H1 (cell line): ENCODE data around the gene RNF151. TPM values are rescaled to one million over a fixed set of nuclear protein-coding genes. Genes with fewer than 3 reads are reported as not detected.

Source experiments
- E2F6 ChIP-seq: IDR thresholded peaks from 2 replicates; pipeline ENCODE4 v1.6.1; 2012; ENCODE audit warnings: inconsistent platforms
- PHF8 ChIP-seq: fragments of 200-600 bp; sonication (generic); conservative IDR thresholded peaks from 2 replicates; pipeline ENCODE4 v1.7.1; 2012; ENCODE audit warnings: low read depth, mild to moderate bottlenecking, inconsistent platforms, low read length, moderate library complexity
- SUZ12 ChIP-seq: fragments of 200-600 bp; sonication (generic); IDR thresholded peaks from 2 replicates; pipeline ENCODE4 v1.6.1; 2012; ENCODE audit warnings: mild to moderate bottlenecking, inconsistent platforms, low read length, moderate library complexity, mixed read lengths
- polyA plus RNA-seq, 7 experiments: library from polyadenylated mRNA; depleted of rRNA in 3 of 7; stranded (reverse) in 5 of 7; unstranded in 2 of 7; fragments of >200 nt in 5 of 7; fragments of 200-250 nt in 2 of 7; gene quantifications; 1 replicate in 5 of 7; 2 replicates in 1 of 7; 4 replicates in 1 of 7; pipeline versions ENCODE4 v1.2.1 to v1.2.3, GENCODE V29; 2011 to 2013; ENCODE audit warnings: missing spikeins in 2 of 7, mixed read lengths in 2 of 7
- total RNA-seq: library from RNA; stranded (reverse); fragmentation: NEBNext Ultra II Directional; extraction: Animal tissue kit (Norgen Biotek cat#: 25700); gene quantifications from 2 replicates; pipeline ENCODE4 v1.2.1, GENCODE V29; 2021
- TF ChIP-seq, protein P1 (sequence below): fragments of 300-600 bp; sonication (generic); IDR thresholded peaks from 2 replicates; pipeline ENCODE4 v1.7.1; 2012; ENCODE audit warnings: low read length, moderate library complexity, mild to moderate bottlenecking, inconsistent platforms; ENCODE audit not compliant: insufficient replicate concordance

RNF151 gene
- total and polyA plus RNA-seq, 2 of the 8 experiments (the other 6 are each of a cell fraction or from before 2014, with no cell fraction given), result not detected

DNA sequence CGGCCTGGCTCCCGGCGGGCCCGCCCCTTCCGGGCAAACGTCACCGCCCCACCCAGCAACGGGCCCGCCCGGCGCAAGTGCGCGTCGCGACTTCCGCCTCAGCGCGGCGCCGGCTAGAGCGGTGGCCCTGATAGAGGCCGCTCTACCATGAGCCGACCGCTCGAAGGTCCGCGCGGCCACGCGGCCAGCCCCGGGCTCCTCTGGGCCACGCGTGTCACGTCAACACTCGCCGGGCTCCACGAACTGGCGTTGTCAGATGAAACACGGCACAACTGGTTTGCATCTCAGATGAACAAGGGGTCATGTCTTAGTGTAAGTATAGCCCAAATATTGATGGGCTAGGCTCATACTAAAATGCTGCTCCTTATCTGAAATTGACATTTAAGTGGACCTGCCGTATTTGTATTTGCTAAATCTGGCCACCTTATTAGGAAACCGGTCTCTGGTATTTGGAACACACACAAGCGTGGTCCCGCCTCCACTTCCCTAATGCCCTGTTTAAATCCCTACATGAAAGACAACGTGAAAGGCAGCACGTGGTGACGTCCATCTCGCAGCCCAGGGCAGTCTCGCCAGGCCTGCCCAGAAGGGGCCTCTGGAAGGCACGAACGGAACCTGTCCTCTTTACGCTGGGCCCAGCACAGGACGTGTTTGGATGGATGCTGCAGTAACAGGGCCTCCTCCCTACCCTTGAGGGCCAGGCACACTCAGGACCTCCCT is 43.3 kb downstream of the RNF151 start, which contains the start of gene ZNF598 (continued):
- TF ChIP-seq, protein P1, sequence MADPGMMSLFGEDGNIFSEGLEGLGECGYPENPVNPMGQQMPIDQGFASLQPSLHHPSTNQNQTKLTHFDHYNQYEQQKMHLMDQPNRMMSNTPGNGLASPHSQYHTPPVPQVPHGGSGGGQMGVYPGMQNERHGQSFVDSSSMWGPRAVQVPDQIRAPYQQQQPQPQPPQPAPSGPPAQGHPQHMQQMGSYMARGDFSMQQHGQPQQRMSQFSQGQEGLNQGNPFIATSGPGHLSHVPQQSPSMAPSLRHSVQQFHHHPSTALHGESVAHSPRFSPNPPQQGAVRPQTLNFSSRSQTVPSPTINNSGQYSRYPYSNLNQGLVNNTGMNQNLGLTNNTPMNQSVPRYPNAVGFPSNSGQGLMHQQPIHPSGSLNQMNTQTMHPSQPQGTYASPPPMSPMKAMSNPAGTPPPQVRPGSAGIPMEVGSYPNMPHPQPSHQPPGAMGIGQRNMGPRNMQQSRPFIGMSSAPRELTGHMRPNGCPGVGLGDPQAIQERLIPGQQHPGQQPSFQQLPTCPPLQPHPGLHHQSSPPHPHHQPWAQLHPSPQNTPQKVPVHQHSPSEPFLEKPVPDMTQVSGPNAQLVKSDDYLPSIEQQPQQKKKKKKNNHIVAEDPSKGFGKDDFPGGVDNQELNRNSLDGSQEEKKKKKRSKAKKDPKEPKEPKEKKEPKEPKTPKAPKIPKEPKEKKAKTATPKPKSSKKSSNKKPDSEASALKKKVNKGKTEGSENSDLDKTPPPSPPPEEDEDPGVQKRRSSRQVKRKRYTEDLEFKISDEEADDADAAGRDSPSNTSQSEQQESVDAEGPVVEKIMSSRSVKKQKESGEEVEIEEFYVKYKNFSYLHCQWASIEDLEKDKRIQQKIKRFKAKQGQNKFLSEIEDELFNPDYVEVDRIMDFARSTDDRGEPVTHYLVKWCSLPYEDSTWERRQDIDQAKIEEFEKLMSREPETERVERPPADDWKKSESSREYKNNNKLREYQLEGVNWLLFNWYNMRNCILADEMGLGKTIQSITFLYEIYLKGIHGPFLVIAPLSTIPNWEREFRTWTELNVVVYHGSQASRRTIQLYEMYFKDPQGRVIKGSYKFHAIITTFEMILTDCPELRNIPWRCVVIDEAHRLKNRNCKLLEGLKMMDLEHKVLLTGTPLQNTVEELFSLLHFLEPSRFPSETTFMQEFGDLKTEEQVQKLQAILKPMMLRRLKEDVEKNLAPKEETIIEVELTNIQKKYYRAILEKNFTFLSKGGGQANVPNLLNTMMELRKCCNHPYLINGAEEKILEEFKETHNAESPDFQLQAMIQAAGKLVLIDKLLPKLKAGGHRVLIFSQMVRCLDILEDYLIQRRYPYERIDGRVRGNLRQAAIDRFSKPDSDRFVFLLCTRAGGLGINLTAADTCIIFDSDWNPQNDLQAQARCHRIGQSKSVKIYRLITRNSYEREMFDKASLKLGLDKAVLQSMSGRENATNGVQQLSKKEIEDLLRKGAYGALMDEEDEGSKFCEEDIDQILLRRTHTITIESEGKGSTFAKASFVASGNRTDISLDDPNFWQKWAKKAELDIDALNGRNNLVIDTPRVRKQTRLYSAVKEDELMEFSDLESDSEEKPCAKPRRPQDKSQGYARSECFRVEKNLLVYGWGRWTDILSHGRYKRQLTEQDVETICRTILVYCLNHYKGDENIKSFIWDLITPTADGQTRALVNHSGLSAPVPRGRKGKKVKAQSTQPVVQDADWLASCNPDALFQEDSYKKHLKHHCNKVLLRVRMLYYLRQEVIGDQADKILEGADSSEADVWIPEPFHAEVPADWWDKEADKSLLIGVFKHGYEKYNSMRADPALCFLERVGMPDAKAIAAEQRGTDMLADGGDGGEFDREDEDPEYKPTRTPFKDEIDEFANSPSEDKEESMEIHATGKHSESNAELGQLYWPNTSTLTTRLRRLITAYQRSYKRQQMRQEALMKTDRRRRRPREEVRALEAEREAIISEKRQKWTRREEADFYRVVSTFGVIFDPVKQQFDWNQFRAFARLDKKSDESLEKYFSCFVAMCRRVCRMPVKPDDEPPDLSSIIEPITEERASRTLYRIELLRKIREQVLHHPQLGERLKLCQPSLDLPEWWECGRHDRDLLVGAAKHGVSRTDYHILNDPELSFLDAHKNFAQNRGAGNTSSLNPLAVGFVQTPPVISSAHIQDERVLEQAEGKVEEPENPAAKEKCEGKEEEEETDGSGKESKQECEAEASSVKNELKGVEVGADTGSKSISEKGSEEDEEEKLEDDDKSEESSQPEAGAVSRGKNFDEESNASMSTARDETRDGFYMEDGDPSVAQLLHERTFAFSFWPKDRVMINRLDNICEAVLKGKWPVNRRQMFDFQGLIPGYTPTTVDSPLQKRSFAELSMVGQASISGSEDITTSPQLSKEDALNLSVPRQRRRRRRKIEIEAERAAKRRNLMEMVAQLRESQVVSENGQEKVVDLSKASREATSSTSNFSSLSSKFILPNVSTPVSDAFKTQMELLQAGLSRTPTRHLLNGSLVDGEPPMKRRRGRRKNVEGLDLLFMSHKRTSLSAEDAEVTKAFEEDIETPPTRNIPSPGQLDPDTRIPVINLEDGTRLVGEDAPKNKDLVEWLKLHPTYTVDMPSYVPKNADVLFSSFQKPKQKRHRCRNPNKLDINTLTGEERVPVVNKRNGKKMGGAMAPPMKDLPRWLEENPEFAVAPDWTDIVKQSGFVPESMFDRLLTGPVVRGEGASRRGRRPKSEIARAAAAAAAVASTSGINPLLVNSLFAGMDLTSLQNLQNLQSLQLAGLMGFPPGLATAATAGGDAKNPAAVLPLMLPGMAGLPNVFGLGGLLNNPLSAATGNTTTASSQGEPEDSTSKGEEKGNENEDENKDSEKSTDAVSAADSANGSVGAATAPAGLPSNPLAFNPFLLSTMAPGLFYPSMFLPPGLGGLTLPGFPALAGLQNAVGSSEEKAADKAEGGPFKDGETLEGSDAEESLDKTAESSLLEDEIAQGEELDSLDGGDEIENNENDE, result no peak
- TF ChIP-seq E2F6, result 0 out of 2 replicates have a peak, but pooled peaks have one; percentile 63
- peak; percentile 89 for TF ChIP-seq PHF8
- no peak for TF ChIP-seq SUZ12
